ENCODE data around the gene GNGT1.

GNGT1 gene

GRCh38 chr7:93906267-93906666, at the start of gene GNGT1:
Gene GNGT1, plus strand, starts transcription at chr7:93906567. Its CDS starts 180 bp downstream, at chr7:93906747.
- no peak within 1 kb of the TSS for H3K4me3 ChIP-seq (ENCODE audit: low read length)
- no peak for DNase-seq (ENCODE audit: low read depth)
- TF ChIP-seq, protein P1, sequence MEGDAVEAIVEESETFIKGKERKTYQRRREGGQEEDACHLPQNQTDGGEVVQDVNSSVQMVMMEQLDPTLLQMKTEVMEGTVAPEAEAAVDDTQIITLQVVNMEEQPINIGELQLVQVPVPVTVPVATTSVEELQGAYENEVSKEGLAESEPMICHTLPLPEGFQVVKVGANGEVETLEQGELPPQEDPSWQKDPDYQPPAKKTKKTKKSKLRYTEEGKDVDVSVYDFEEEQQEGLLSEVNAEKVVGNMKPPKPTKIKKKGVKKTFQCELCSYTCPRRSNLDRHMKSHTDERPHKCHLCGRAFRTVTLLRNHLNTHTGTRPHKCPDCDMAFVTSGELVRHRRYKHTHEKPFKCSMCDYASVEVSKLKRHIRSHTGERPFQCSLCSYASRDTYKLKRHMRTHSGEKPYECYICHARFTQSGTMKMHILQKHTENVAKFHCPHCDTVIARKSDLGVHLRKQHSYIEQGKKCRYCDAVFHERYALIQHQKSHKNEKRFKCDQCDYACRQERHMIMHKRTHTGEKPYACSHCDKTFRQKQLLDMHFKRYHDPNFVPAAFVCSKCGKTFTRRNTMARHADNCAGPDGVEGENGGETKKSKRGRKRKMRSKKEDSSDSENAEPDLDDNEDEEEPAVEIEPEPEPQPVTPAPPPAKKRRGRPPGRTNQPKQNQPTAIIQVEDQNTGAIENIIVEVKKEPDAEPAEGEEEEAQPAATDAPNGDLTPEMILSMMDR (IDR thresholded peaks at IDR 0.05; ENCODE audit: insufficient read depth, low read depth, low read length, missing control alignments), result no peak

- DNase-seq (ENCODE audit: low read depth), result no peak
- TF ChIP-seq, protein P1 (IDR thresholded peaks at IDR 0.05; ENCODE audit: insufficient read depth, low read depth, low read length, missing control alignments), result no peak
- no peak overlapping the region for H3K4me3 ChIP-seq (ENCODE audit: low read length)
These were observed 47.5 kb upstream of the GNGT1 start for GRCh38 chr7:93858857-93859256.

- H3K4me3 ChIP-seq (ENCODE audit: low read length), result no peak overlapping the region
- TF ChIP-seq, protein P1 (IDR thresholded peaks at IDR 0.05; ENCODE audit: insufficient read depth, low read depth, low read length, missing control alignments), result no peak
- DNase-seq (ENCODE audit: low read depth), result peak; percentile 90
These were observed 46.1 kb upstream of the GNGT1 start for GRCh38 chr7:93860261-93860660.

DNA sequence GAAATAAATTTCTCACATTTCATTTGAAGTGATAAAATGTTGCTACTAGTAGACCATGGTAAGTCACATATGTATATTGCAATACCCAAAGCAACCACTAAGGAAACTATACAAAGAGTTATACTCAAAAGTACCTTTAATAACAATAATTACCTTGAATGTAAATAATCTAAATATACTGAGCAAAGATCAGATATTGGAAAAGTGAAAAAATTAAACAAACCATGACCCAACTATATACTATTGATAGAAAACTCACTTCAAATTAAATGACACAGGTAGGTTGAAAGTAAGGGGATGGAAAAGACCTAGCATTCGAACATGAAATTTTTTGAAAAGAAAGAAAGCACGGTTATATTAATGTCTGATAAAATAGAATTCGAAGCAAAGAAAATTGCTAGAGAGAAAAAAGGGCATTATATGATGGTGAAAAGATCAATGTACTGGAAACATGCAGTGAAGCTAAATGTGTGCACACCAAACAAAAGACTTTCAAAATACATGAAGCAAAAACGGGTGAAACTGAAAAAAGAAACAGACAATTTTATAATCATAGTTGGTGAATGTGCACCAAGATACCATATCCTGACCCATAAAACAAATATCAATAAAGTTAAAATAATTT, 44.9 kb upstream of the GNGT1 start:
- TF ChIP-seq, protein P1 (IDR thresholded peaks at IDR 0.05; ENCODE audit: insufficient read depth, low read depth, low read length, missing control alignments), result peak; percentile 6
- DNase-seq (ENCODE audit: low read depth), result no peak
- H3K4me3 ChIP-seq (ENCODE audit: low read length), result no peak overlapping the region

DNA sequence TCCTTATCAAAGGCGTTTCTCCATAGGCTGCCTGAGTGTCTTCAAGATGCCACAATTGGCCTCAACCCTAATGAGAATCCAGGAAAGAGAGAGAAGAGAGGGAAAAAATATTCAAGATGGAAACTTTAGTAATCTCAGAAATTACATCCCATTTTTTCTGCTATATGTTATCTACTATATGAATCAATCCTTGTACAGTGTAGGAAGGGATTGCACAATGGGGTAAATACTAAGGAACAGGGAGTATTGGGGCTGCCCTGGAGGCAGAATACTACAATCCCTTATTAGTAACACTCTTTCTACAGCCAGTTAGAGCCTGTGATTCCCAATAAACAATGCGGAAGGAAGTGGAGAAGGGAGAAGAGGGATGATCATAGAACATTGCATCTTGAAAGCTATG, 43.7 kb upstream of the GNGT1 start:
- no peak overlapping the region for H3K4me3 ChIP-seq (ENCODE audit: low read length)
- TF ChIP-seq, protein P1 (IDR thresholded peaks at IDR 0.05; ENCODE audit: insufficient read depth, low read depth, low read length, missing control alignments), result no peak
- peak; percentile 92 for DNase-seq (ENCODE audit: low read depth)

DNA sequence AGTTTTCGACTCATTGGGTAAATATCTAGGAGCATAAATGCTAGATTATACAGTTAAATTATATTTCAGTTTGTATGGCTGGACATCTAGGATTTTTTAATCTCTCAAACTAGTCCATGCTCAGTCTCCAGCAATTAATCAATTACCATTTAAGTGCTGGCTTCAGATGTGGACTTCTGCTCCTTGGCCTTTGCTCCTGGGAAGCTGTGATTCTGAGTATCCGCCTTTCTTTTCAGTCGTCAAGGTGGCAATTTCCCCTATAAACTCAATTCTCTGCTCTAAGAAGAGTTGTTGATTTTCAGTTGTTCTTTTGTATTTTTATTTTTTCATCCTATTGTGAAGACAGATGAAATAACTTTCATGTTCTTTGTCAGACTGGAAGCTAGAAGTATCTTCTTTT, 39.5 kb upstream of the GNGT1 start:
- no peak overlapping the region for H3K4me3 ChIP-seq (ENCODE audit: low read length)
- no peak for DNase-seq (ENCODE audit: low read depth)
- TF ChIP-seq, protein P1 (IDR thresholded peaks at IDR 0.05; ENCODE audit: insufficient read depth, low read depth, low read length, missing control alignments), result no peak

- TF ChIP-seq, protein P1 (IDR thresholded peaks at IDR 0.05; ENCODE audit: insufficient read depth, low read depth, low read length, missing control alignments), result no peak
- DNase-seq (ENCODE audit: low read depth), result no peak
These were observed 32.3 kb upstream of the GNGT1 start for GRCh38 chr7:93873998-93874574.

More at GRCh38 chr7:93873998-93874574, 32.3 kb upstream of the GNGT1 start:
- no peak overlapping the region for H3K4me3 ChIP-seq (ENCODE audit: low read length)

All from epithelial cell of esophagus (primary cell).